Measurements from ENCODE around the gene PTPRA.

DNA sequence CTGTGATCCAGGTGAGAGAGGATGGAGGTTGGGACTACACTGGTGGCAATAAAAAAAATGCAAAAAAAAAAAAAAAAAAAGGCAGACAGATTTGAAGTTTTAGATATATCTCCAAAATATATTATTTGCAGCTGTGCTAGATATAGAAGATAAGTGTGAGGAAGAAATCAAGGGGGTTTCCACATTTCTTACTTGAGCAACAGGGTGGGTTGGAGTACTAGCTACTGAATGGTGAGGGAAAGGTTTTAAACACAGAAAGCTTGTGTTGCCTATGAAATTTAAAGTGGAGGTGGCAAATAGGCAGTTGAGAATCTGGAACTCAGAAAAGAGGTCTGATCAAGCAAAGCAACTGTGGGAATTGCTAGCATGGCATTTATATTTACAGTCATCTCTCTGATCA lies 110.2 kb downstream of the PTPRA start:
- TF ChIP-seq, protein P1, sequence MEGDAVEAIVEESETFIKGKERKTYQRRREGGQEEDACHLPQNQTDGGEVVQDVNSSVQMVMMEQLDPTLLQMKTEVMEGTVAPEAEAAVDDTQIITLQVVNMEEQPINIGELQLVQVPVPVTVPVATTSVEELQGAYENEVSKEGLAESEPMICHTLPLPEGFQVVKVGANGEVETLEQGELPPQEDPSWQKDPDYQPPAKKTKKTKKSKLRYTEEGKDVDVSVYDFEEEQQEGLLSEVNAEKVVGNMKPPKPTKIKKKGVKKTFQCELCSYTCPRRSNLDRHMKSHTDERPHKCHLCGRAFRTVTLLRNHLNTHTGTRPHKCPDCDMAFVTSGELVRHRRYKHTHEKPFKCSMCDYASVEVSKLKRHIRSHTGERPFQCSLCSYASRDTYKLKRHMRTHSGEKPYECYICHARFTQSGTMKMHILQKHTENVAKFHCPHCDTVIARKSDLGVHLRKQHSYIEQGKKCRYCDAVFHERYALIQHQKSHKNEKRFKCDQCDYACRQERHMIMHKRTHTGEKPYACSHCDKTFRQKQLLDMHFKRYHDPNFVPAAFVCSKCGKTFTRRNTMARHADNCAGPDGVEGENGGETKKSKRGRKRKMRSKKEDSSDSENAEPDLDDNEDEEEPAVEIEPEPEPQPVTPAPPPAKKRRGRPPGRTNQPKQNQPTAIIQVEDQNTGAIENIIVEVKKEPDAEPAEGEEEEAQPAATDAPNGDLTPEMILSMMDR (IDR thresholded peaks at IDR 0.05; ENCODE audit: poor library complexity): no peak
- TF ChIP-seq EZH2 (IDR thresholded peaks at IDR 0.05; ENCODE audit: borderline replicate concordance): no peak
- no peak for TF ChIP-seq EZH2phosphoT487 (IDR thresholded peaks at IDR 0.05; ENCODE audit: low read depth, severe bottlenecking, unreplicated experiment)

Data from hepatocyte (in vitro differentiated cells).